GM23338 (cell line): Measurements from ENCODE around the gene CNPY3. TPM values are rescaled to one million over a fixed set of nuclear protein-coding genes. Genes with fewer than 3 reads are reported as not detected.

ENCODE experiments used
- ATAC-seq: fragments of 200-7000 bp; cut with Tn5 transposase; 3 replicates; pipeline ENCODE4 v1.9.1; 2020
- DNase-seq: peaks from one replicate; pipeline ENCODE4 v3.0.0-alpha.2; 2015; ENCODE audit warnings: low spot score
- H2AFZ ChIP-seq: fragments of 200-600 bp; sonication (generic); 2 replicates; pipeline ENCODE4 v1.8.0; 2016; ENCODE audit warnings: antibody characterized with exemption, mild to moderate bottlenecking, moderate library complexity
- H3F3A ChIP-seq: fragments of 200-600 bp; sonication (generic); replicated peaks from 2 replicates; pipeline ENCODE4 v1.8.0; 2017; ENCODE audit warnings: antibody characterized with exemption, mixed run types, low read depth
- H3K27ac ChIP-seq: fragments of 200-600 bp; sonication (generic); 2 replicates; pipeline ENCODE4 v1.6.1; 2016; ENCODE audit warnings: low read depth
- H3K27me3 ChIP-seq: fragments of 200-600 bp; sonication (generic); 2 replicates; pipeline ENCODE4 v1.8.0; 2016; ENCODE audit warnings: mild to moderate bottlenecking, mixed run types, moderate library complexity; ENCODE audit not compliant: insufficient read depth
- H3K36me3 ChIP-seq: fragments of 200-600 bp; sonication (generic); 2 replicates; pipeline ENCODE4 v1.8.0; 2016; ENCODE audit warnings: mild to moderate bottlenecking; ENCODE audit not compliant: insufficient read depth
- H3K4me1 ChIP-seq: fragments of 200-600 bp; sonication (generic); 2 replicates; pipeline ENCODE4 v1.8.0; 2016; ENCODE audit warnings: mild to moderate bottlenecking, moderate library complexity; ENCODE audit not compliant: insufficient read depth
- H3K4me2 ChIP-seq: fragments of 200-600 bp; sonication (generic); 2 replicates; pipeline ENCODE4 v1.7.1; 2017; ENCODE audit warnings: mixed run types
- H3K4me3 ChIP-seq: fragments of 200-600 bp; sonication (generic); 2 replicates; pipeline ENCODE4 v1.6.1; 2016; ENCODE audit warnings: mixed run types
- H3K79me2 ChIP-seq: fragments of 200-600 bp; sonication (generic); replicated peaks from 2 replicates; pipeline ENCODE4 v1.8.0; 2017; ENCODE audit warnings: mild to moderate bottlenecking; ENCODE audit not compliant: insufficient read depth
- H3K9me2 ChIP-seq: fragments of 200-600 bp; sonication (generic); 2 replicates; pipeline ENCODE4 v1.8.0; 2017; ENCODE audit not compliant: insufficient read depth
- H4K20me1 ChIP-seq: fragments of 200-600 bp; sonication (generic); replicated peaks from 2 replicates; pipeline ENCODE4 v1.8.0; 2017; ENCODE audit warnings: mild to moderate bottlenecking; ENCODE audit not compliant: insufficient read depth
- H3K27ac Mint-ChIP-seq: 2 replicates; pipeline ENCODE4 v1.8.0; 2020; ENCODE audit warnings: inconsistent platforms, mild to moderate bottlenecking, moderate library complexity, mixed read lengths
- H3K27me3 Mint-ChIP-seq: 3 replicates; pipeline ENCODE4 v1.8.0; 2022; ENCODE audit warnings: low read depth, mild to moderate bottlenecking, moderate library complexity, mixed read lengths, inconsistent platforms; ENCODE audit not compliant: insufficient read depth, poor library complexity
- H3K36me3 Mint-ChIP-seq: 3 replicates; pipeline ENCODE4 v1.8.0; 2021; ENCODE audit warnings: low read depth, mild to moderate bottlenecking, inconsistent platforms, moderate library complexity, mixed read lengths
- H3K4me1 Mint-ChIP-seq: 3 replicates; pipeline ENCODE4 v1.8.0; 2020; ENCODE audit warnings: mild to moderate bottlenecking, inconsistent platforms, mixed read lengths
- H3K4me3 Mint-ChIP-seq: 3 replicates; pipeline ENCODE4 v1.8.0; 2021; ENCODE audit warnings: moderate library complexity, mild to moderate bottlenecking, inconsistent platforms, mixed read lengths
- H3K9me3 Mint-ChIP-seq: 3 replicates; pipeline ENCODE4 v1.8.0; 2020; ENCODE audit warnings: moderate library complexity, mild to moderate bottlenecking, inconsistent platforms, mixed read lengths
- CTCF ChIP-seq, 2 experiments: fragments of 200-600 bp in 1 of 2; sonication (generic) in 1 of 2; conservative IDR thresholded peaks; 2 replicates each; pipeline versions ENCODE4 v1.5.1 to v1.6.1; 2016 to 2017; ENCODE audit warnings: antibody characterized with exemption in 2 of 2, low read depth in 2 of 2, mild to moderate bottlenecking in 2 of 2, moderate library complexity in 1 of 2
- EZH2 ChIP-seq: fragments of 200-600 bp; sonication (generic); IDR thresholded peaks from one replicate; pipeline ENCODE4 v1.8.0; 2017; ENCODE audit warnings: antibody characterized with exemption, mild to moderate bottlenecking, low read depth; ENCODE audit not compliant: unreplicated experiment
- ZNF114 ChIP-seq: fragments of 250-450 bp; sonication (Bioruptor Pico); IDR thresholded peaks from 2 replicates; pipeline ENCODE4 v1.5.0; 2020; ENCODE audit warnings: mild to moderate bottlenecking, moderate library complexity
- ZNF331 ChIP-seq: fragments of 250-450 bp; sonication (Bioruptor Pico); IDR thresholded peaks from 2 replicates; pipeline ENCODE4 v1.5.0; 2020; ENCODE audit warnings: low read depth, mild to moderate bottlenecking, moderate library complexity
- polyA plus RNA-seq: library from polyadenylated mRNA; unstranded; fragments of >200 nt; fragmentation: Nextera tagmentation; extraction: Ambion mirVana; gene quantifications from 2 replicates; pipeline ENCODE4 v1.2.1, GENCODE V29; 2016
- total RNA-seq: library from RNA; depleted of rRNA; stranded (reverse); fragments of >200 nt; shearing (Covaris generic); gene quantifications from 2 replicates; pipeline ENCODE4 v1.2.3, GENCODE V29; 2014
- TF ChIP-seq, protein P1 (sequence below): IDR thresholded peaks from one replicate; pipeline ENCODE4 v1.6.1; 2018; ENCODE audit warnings: antibody characterized with exemption; ENCODE audit not compliant: unreplicated experiment

Gene CNPY3
- total and polyA plus RNA-seq, 2 experiments from 2014 or later, result 67.0 to 74.5 TPM

DNA sequence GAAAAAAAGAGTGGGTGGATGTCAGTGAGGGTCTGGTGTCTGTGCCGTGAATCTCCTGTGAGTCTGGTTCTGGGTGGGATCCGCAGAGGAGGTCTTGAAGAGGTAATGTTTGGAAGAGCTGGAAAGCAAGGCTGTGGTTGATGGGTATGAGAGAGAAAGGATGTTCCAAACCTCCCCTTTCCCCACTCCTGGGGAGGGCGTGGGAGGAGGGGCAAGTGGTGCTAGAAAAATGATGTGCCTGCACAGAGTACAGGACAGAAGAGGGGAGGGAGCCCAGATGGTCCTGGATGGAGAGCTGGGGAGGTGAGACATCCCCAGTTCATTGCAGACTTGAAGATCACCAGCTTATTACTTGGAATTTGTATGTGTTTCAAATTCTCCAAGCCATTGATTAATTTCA is 3.1 kb downstream of the CNPY3 start:
- H3F3A ChIP-seq, result peaks cover 38% of the 10 kb centered on the region
- H3K4me2 ChIP-seq, result 0 out of 2 replicates have a peak overlapping the region, but pooled peaks have one; percentile 26
- ATAC-seq (no peak), DNase-seq (no peak)
- peaks cover 55% of the 10 kb centered on the region for H3K79me2 ChIP-seq
- H3K4me1 ChIP-seq, result peaks cover 17% of the 10 kb centered on the region
- peaks cover 19% of the 10 kb centered on the region for H3K27me3 Mint-ChIP-seq
- H3K4me3 Mint-ChIP-seq, result peak overlapping the region; percentile 3; the same call in 2 of the 3 replicates
- peak overlapping the region; percentile 55 for H3K27ac ChIP-seq
- H4K20me1 ChIP-seq, result peaks cover 22% of the 10 kb centered on the region
- H3K9me3 Mint-ChIP-seq, result no peaks in the 10 kb centered on the region; the same call in 2 of the 3 replicates
- peaks cover 23% of the 10 kb centered on the region for H3K4me1 Mint-ChIP-seq
- H3K36me3 Mint-ChIP-seq, result peaks cover 64% of the 10 kb centered on the region
- H3K36me3 ChIP-seq, result peaks cover 32% of the 10 kb centered on the region
- no peaks in the 10 kb centered on the region for H3K9me2 ChIP-seq
- no peak overlapping the region for H3K4me3 ChIP-seq
- H3K27ac Mint-ChIP-seq, result peak overlapping the region; percentile 5; the same call in 1 of the 2 replicates
- TF ChIP-seq CTCF (conservative IDR thresholded peaks at IDR 0.05; ENCODE audit: low read depth in 2 of 2), result no peak
- TF ChIP-seq ZNF114, result no peak
- TF ChIP-seq, protein P1, sequence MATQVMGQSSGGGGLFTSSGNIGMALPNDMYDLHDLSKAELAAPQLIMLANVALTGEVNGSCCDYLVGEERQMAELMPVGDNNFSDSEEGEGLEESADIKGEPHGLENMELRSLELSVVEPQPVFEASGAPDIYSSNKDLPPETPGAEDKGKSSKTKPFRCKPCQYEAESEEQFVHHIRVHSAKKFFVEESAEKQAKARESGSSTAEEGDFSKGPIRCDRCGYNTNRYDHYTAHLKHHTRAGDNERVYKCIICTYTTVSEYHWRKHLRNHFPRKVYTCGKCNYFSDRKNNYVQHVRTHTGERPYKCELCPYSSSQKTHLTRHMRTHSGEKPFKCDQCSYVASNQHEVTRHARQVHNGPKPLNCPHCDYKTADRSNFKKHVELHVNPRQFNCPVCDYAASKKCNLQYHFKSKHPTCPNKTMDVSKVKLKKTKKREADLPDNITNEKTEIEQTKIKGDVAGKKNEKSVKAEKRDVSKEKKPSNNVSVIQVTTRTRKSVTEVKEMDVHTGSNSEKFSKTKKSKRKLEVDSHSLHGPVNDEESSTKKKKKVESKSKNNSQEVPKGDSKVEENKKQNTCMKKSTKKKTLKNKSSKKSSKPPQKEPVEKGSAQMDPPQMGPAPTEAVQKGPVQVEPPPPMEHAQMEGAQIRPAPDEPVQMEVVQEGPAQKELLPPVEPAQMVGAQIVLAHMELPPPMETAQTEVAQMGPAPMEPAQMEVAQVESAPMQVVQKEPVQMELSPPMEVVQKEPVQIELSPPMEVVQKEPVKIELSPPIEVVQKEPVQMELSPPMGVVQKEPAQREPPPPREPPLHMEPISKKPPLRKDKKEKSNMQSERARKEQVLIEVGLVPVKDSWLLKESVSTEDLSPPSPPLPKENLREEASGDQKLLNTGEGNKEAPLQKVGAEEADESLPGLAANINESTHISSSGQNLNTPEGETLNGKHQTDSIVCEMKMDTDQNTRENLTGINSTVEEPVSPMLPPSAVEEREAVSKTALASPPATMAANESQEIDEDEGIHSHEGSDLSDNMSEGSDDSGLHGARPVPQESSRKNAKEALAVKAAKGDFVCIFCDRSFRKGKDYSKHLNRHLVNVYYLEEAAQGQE, result no peak
- no peaks in the 10 kb centered on the region for H3K27me3 ChIP-seq
- no peak overlapping the region for H2AFZ ChIP-seq

DNA sequence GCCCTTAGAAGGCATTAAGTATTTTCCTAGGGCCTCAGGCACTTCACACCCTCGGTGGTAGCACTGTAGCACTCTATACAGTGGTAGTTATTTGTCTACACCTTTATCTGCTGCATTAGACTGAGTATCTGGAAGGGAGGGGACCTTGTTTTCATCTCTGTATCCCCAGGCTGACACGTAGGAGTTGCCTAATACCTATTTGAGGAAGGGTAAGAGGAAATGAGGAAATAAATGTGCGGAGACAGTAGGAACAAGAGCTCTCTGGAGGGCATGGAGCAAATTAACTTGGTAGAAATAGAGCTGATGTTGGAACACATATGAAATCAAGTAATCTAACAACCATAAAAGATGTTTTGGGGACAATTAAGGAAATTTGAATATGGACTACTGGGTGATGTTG is 3.9 kb downstream of the CNPY3 start:
- Histone ChIP-seq H3K27me3 (no peaks in the 10 kb centered on the region), H4K20me1 (peaks cover 22% of the 10 kb centered on the region), H3F3A (peaks cover 33% of the 10 kb centered on the region), H3K9me2 (no peaks in the 10 kb centered on the region), H3K4me1 (peaks cover 14% of the 10 kb centered on the region), H2AFZ (no peak overlapping the region), H3K36me3 (peaks cover 32% of the 10 kb centered on the region), H3K4me3 (no peak overlapping the region), H3K27ac (no peak overlapping the region), H3K4me2 (no peak overlapping the region), H3K79me2 (peaks cover 55% of the 10 kb centered on the region)
- Mint-ChIP-seq H3K27me3 (peaks cover 19% of the 10 kb centered on the region), H3K9me3 (no peaks in the 10 kb centered on the region; the same call in 2 of the 3 replicates), H3K4me1 (peaks cover 28% of the 10 kb centered on the region), H3K4me3 (no peak overlapping the region), H3K27ac (0 out of 2 replicates have a peak overlapping the region, but pooled peaks have one; percentile 1), H3K36me3 (peaks cover 72% of the 10 kb centered on the region)
- ATAC-seq (no peak), DNase-seq (no peak)
- TF ChIP-seq ZNF331 (CRISPR knock-in tag), result no peak
- no peak for TF ChIP-seq EZH2
